ENCODE data around the gene AKIRIN2.
A peak's percentile ranks its signal among the peaks of the same experiment; 100 is the strongest.
"Not testable (repeated sequence)": the region's sequence is repeated elsewhere in the genome, so short reads cannot be mapped to it uniquely, and the experiment has no call there.

Gene AKIRIN2

DNA sequence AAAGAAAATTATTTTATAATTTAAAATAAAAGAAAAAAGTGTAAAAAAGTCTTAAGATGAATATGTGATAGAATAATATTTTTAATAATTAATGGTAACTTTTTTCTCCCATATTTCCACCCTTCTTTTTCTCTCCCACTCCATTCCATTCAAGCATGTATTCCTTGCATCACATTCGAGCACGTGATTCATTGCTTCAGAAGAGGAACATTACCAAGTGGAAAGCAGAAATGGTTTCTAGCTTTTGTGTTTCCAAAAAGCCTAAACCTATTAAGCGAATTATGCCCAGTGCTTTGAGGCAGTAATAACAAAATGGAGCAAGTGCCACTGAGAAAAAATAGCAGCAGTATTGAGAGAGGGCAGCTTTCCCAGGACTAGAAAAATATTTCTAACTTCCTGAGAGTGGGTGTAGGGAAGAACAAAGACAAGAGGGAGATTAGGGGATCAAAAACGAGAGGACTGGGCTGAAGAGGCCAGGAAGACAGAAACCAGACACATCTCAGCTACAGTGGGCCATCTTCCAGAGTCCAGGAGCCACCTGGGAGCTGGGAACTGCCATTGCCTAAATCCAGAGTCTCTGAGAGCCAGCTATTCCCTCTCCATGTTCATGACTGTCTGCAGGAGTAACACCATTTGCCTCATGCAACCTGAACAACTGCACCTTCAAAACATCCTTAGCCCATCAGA, 15.0 kb upstream of the AKIRIN2 start:
- H3K4me3 ChIP-seq (ENCODE audit: low read length), result no peak overlapping the region
- no peak for DNase-seq (ENCODE audit: low read depth)
- TF ChIP-seq, protein P1, sequence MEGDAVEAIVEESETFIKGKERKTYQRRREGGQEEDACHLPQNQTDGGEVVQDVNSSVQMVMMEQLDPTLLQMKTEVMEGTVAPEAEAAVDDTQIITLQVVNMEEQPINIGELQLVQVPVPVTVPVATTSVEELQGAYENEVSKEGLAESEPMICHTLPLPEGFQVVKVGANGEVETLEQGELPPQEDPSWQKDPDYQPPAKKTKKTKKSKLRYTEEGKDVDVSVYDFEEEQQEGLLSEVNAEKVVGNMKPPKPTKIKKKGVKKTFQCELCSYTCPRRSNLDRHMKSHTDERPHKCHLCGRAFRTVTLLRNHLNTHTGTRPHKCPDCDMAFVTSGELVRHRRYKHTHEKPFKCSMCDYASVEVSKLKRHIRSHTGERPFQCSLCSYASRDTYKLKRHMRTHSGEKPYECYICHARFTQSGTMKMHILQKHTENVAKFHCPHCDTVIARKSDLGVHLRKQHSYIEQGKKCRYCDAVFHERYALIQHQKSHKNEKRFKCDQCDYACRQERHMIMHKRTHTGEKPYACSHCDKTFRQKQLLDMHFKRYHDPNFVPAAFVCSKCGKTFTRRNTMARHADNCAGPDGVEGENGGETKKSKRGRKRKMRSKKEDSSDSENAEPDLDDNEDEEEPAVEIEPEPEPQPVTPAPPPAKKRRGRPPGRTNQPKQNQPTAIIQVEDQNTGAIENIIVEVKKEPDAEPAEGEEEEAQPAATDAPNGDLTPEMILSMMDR (conservative IDR thresholded peaks at IDR 0.05; ENCODE audit: low read depth, low read length), result no peak

DNA sequence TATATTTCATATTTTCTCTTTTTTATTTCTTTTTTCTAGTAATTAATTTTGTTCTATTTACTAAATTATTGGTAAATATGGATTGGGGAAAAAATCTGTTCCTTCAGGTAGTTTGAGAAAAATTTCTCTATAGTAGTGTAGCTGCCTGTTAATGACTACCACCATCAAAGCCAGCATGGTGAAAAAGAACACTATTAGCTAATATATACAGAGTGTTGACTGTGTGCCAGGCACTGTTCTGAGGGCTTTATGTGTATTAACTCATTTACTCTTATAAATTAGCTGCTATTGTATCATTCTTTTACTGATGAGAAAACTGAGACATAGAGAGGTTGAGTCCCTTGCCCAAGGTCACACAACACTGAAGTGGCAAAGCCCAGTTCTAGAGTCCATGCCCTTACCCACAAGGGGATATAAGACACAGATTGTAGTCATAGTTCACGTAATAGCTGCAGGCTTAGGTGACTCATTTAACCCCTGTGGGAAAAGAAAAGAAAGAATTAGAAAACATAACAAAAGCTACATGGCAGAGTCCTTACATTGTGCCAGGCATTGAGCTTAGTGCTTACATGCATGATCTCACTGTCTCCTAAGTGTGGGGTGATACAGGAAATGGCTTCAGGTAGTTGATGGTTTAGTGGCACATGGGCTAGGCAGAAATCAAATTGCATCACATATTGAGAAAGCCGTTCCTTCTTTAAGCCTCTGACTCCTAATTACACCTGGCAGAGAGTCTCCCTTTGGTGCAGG, 12.2 kb upstream of the AKIRIN2 start:
- H3K4me3 ChIP-seq (ENCODE audit: low read length), result no peak overlapping the region
- TF ChIP-seq, protein P1 (conservative IDR thresholded peaks at IDR 0.05; ENCODE audit: low read depth, low read length), result no peak
- peak; percentile 96 for DNase-seq (ENCODE audit: low read depth)

DNA sequence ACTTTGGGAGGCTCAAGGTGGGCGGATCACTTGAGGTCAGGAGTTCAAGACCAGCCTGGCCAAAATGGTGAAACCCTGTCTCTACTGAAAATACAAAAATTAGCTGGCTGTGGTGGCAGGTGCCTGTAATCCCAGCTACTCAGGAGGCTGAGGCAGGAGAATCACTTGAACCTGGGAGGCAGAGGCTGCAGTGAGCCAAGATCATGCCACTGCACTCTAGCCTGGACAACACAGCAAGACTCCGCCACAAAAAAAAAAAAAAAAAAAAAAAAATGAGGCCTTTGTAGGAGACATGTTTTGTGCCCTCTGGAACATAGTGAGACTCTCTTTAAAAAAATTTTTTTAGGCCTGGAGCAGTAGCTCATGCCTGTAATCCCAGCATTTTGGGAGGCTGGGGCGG, 10.7 kb upstream of the AKIRIN2 start:
- not testable (repeated sequence) for H3K4me3 ChIP-seq (ENCODE audit: low read length); DNase-seq (ENCODE audit: low read depth)

DNA sequence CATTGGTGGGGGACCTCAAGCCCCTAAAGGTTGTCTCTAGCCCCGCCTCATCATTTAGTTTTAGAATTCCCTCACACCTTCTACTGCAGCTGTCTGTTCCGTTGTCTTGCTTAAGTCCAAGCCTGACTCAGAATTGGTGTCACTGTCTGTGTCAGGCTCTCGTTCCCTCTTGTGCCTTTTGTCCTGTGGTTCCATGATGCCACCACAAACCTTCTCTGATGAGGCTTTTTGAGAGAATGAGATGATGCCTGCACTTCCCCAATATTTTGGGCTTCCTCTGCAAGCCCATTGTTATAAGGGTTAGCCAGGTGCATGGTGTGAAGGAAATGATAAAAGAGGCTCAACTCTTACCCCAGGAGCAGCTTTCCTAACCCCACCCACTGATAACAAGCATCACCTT, 8.1 kb upstream of the AKIRIN2 start:
- H3K4me3 ChIP-seq (ENCODE audit: low read length), result no peak overlapping the region
- TF ChIP-seq, protein P1 (conservative IDR thresholded peaks at IDR 0.05; ENCODE audit: low read depth, low read length), result no peak
- no peak for DNase-seq (ENCODE audit: low read depth)

DNA sequence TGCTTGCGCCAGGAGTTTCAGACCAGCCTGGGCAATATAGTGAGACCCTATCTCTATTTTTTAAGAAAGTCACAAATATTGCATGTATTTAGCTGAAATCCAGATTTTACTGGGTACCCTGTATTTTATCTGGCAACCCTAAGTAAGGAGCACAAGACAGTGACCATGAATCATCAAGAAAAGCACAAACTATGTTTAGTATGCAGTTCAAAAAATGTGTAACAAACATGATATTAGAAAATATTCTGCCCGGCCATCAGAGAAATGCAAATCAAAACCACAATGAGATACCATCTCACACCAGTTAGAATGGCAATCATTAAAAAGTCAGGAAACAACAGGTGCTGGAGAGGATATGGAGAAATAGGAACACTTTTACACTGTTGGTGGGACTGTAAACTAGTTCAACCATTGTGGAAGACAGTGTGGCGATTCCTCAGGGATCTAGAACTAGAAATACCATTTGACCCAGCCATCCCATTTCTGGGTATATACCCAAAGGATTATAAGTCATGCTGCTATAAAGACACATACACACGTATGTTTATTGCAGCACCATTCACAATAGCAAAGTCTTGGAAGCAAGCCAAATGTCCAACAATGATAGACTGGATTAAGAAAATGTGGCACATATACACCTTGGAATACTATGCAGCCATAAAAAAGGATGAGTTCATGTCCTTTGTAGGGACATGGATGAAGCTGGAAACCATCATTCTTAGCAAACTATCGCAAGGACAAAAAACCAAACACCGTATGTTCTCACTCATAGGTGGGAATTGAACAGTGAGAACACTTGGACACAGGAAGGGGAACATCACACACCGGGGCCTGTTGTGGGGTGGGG, 6.8 kb upstream of the AKIRIN2 start:
- not testable (repeated sequence) for DNase-seq (ENCODE audit: low read depth); H3K4me3 ChIP-seq (ENCODE audit: low read length)

- TF ChIP-seq, protein P1 (conservative IDR thresholded peaks at IDR 0.05; ENCODE audit: low read depth, low read length), result no peak
- H3K4me3 ChIP-seq (ENCODE audit: low read length), result no peak overlapping the region
- no peak for DNase-seq (ENCODE audit: low read depth)
Observed at GRCh38 chr6:87706187-87706966, 4.3 kb upstream of the AKIRIN2 start.

DNA sequence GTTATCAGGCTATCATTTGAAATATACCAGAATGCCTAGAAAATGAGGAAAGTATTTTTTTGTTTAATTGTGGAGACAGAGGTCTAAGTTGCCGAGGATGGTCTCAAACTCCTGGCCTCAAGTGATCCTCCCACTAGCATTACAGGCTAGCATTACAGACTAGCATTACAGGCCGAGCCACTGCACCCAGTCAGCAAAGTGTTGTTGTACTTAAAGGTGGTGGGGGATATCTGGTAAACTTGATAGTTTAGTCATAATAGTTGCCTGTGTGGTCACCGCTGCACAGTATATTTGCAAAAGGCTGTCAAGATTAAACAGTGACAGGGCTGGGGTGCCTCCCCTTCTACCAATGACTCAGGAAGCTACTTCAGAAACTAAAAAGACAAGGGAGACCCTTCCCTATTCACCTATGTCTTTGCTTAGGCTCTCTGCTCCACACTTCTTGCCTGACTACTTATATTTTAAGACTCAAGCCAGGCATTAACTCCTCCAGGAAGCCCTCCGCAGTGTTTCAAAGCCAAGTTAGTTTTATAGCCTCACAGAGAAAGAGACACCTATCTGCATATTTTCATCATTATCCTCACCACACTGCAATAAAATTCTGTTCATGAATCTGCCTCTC, 3.1 kb upstream of the AKIRIN2 start:
- DNase-seq (ENCODE audit: low read depth), result no peak
- H3K4me3 ChIP-seq (ENCODE audit: low read length), result no peak overlapping the region
- TF ChIP-seq, protein P1 (conservative IDR thresholded peaks at IDR 0.05; ENCODE audit: low read depth, low read length), result no peak

GRCh38 chr6:87703039-87703438, 1.0 kb upstream of the AKIRIN2 start:
- peak overlapping the region; percentile 98 for H3K4me3 ChIP-seq (ENCODE audit: low read length)
- not testable (repeated sequence) for DNase-seq (ENCODE audit: low read depth)

All from retinal pigment epithelial cell (primary cell).